ENCODE results near the gene F8A3.
A peak's percentile ranks its signal among the peaks of the same experiment; 100 is the strongest.
"Not testable (repeated sequence)": the region's sequence is repeated elsewhere in the genome, so short reads cannot be mapped to it uniquely, and the experiment has no call there.

The F8A3 gene

DNA sequence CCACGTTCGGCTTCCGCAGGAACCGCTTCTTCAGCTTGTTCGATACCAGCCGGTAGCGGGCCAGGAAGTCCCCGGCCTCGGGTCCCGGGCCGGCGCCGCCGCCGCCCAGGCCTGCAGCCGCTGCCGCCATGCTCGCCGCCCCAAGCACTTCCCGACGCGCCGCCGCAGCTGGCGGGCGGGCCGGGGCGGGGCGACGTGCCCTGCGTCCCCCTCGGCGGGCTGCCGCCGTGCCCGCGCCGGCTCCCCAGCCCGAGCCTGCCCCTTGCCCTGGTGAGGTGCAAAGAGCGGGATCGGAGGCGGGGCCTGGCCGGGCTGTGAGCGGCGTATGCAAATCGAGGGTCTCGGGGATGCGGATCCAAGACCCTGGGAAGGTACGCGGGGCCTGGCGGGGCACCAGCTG is at the start of gene F8A3:
Gene F8A3 (minus strand): TSS at position 150 of the 400 bp plus-strand sequence. CDS start 20 bp downstream, at position 130.
- not testable (repeated sequence) for DNase-seq

DNA sequence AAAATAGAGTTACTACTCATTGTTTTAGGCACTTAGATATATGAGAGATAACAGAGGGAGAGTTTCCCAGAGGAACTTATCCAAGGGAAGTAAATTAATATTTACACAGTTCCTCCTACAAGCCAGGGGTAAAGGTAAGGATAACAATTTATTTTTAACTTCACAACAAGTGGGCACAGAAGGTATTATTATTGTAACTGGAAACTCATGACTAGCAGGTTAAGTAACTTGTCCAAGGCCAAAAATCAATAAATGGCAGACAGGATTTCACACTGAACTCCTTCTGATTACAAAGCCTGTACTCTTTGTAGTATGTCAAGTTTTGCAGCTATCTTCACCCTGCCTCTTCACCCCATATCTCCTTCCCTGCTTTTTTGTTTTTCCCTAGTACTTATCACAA is 46.9 kb upstream of the F8A3 start:
- no peak for DNase-seq

DNA sequence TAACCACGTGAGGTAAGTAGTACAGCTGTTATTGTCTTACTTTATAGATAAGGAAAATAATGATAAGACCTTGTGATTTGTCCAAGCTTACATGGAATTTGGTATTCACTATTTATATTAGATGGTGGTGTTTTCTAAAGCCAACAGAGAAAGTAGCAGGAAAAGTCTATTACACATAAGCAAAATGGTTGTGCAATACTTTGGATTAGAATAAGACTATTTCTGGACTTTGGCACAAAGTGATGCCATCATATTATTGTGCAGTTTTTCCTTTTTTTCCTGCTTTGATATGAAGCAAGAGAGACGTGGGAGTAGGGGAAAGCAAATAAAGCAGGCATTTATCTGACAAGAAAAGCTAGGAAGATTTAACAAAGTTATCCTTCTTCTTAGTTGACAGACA is 36.7 kb upstream of the F8A3 start:
- DNase-seq, result not testable (repeated sequence)

DNA sequence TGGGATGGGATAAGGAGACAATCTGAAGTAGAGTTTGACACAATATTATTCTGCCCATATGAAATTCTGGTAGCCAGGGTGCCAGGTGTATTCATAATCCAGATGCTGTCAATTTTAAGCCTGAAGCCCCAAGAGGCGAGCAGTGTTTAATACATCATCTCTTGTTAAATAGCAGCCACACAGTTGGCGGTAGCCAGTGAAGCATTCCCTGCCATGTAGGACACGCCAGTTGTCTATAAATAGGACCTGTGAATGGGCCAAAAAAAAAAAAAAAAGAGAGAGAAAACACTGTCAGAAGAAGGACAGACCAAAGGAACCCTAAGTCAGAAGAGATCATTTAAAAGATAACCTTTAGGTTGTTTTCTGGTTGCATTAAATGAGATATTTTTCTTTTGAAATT is 33.0 kb upstream of the F8A3 start:
- DNase-seq, result not testable (repeated sequence)

DNA sequence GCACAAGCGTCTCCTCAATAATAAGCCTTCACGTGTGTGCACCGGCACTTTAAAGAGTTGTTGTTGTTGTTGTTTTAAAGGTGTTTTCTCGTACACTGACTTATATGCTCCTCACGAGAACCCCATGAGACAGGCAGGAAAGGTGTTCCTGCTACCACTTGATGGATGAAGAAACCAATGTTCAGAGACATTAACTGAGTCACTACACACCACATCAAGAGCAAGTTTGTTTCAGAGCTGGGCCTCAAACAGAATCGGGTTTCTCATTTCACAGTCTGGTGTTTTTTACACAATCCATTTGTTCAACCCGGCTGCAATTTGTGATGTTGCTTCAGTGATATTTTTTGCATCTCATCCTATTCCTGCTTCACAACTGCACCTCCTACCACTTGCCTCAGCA is 18.7 kb upstream of the F8A3 start:
- DNase-seq, result not testable (repeated sequence)

DNA sequence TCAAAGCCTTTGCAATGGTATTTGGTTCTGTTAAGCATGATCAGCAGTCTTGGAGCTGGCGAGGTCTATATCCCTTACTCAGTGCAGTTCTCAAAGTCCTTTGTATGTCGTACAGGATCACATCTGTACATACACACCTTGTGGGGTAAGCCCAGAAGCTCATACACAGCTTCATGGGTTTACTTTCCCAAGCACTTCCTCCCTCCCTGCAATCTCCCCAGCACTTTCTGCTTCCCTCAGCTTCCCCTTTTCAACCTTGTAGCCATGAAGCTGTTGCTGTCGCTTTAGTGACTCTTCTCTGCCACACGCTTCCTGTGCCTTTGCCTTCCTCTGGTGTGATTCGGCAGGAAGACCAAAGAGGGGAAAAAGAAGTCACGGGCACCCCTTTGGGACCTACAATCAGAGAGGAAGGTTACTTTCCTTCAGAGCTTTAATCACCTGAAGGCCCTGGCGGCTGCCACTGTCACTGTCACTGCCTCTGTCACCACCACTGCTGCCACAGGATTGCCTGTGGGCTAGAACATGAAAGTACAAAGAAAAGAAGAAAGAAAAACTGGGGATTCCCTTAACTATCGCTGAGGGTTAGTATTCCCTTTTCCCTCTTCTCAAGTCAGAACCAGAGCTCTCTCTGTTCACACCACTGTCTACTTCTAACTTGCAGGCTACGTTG is 8.0 kb upstream of the F8A3 start:
- DNase-seq, result not testable (repeated sequence)

DNA sequence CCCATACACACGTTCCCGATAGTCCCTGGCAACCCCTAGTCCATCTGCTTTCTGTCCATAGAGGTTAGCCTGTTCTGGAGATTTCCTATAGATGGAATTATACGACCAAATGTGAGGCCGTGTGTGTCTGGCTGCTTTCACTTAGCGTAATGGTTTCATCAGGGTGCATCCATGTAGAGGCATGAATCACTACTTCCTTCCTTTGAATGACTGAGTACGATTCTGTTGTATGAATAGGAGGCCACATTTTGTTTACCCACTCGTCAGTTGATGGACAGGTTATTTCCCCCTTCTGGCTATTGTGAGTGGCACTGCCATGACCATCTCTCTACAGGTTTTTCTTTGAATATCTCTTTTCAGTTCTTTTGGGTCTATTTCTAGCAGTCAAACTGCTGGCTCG is 2.1 kb upstream of the F8A3 start:
- not testable (repeated sequence) for DNase-seq

DNA sequence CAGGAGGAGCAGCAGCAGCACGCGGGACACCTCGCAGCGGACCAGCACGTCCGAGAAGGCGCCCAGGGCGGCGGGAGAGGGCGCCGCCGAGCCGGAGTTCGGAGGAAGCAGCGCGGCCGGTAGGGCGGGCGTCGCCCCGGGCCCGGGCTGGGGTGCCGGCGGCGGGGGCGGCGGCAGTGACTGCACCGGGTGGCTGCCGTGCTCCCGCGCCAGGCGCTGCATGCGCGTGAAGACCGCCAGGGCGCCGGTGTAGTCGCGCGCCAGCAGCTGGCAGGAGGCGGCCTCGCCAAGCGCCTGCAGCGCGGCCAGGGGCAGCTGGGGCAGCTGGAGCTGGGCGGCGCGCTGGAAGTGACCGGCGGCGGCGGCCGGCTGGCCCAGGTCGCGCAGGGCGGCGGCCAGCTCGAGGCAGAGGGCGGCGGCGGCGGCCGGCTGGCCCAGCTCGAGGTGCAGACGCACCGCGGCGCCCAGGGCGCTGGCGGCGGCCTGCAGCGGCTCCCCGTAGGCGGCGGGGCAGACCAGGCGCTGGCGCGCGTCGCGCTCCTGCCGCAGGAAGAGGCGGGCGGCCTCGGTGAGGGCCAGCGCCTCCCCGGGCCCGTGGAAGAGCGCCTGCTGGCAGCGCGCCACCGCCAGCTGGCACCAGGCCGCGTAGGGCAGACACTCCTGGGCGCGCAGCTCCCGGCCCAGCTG is 516 bp downstream of the F8A3 start:
- DNase-seq, result not testable (repeated sequence)

DNA sequence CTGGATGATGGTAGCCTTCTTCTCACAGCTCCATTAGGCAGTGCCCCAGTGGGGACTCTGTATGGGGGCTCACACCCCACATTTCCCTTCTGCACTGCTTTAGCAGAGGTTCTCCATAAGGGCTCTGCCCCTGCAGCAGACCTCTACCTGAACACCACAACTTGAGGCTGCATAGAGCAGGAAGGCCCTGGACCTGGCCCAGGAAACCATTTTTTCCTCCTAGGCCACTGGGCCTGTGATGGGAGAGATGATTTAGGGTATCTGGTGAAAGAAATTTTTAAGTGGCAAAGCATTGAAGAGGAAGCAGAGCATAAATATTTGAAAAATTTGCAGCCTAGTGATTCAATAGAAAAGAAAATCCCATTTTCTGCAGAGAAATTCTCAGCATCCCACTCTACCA is 17.3 kb downstream of the F8A3 start:
- no peak for DNase-seq

DNA sequence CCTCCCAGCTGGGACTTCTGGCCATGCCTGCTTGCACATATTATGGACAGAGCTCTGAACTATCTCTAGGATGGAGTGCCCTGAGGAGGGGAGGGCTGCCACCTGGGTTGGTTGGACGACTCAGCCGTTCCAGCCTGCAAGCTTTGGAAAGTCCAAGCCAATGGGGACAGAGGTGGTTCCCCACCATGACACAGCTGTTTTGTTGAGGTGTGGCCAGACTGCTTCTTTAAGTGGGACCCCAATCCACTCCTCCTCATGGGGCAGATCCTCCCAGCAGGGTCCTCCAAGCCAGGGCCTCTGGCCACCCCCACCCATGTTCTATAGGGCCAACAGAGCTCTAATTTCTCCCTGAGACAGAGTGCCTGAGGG is 22.7 kb downstream of the F8A3 start:
- peak in 1 of 3 donors; percentile 1 for DNase-seq

DNA sequence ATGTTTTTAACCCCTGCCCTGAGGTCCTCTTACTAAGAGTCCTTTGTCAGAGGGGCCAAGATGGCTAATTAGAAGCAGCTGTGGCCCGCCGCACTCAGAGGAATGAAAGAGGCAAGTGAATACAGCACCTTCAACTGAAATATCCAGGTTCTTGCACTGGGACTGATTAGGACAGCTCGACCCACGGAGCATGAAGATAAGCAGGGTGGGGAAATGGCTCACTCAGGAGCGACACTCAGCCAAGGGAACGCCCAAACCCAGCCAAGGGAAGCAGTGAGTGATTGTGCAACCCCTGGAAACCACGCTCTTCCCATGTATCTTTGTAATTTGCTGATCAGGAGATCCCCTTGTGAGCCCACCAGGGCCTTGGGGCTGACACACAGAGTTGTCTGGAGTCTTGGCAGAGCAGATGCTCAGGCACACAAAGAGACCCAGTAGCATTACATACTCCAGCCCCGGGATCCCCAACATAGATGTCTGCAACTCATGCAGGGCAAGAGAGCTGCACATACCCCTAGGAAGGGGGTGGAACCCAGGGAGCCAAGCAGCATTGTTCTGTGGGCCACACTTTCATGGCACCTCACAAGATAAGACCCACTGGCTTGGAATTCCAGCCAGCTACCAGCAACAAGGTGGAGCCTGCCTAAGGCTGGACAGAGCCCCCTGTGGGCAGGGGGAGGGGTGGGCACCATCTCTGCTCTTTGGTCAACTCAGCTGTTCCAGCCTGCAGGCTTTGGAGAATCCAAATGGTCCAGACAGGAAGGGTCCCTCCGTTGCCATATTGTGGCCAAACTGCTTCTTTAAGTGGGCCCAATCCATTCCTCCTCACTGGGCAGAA is 23.3 kb downstream of the F8A3 start:
- DNase-seq, result peak; percentile 38 to 50 (median 50)

DNA sequence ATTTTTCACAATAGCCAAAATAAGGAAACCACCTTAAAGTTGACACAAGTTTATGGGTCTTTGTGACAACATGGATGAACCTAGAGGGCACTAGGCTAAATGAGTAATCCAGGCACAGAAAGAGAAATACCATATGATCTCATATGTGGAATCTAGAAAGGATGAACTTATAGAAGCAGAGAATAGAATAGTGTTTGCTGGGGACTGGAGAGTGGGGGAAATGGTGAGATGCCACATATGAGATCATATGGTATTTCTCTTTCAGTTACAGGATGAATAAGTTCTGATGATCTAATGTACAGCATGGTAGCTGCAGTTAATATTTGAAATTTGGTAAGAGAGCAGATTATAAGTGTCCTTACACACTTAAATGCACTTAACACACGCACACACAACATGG is 40.7 kb downstream of the F8A3 start:
- DNase-seq, result no peak

All from suppressor macrophage treated with lipopolysaccharide for 1 hour (primary cell).